ENCODE results near the gene NWD2. TPM values are rescaled to one million over a fixed set of nuclear protein-coding genes. Genes with fewer than 3 reads are reported as not detected.
"Not testable (repeated sequence)": the region's sequence is repeated elsewhere in the genome, so short reads cannot be mapped to it uniquely, and the experiment has no call there.

NWD2 gene
- total RNA-seq, 1 experiment from 2014 or later, result not detected

GRCh38 chr4:37495353-37495752 is 250.8 kb downstream of the NWD2 start:
- DNase-seq (ENCODE audit: low read depth), result not testable (repeated sequence)

Measured in M059J (cell line).